Neutrophil (primary cell): ENCODE data around the gene TUBA4B.

Source experiments
- H3K27ac ChIP-seq: fragments of 200-600 bp; sonication (generic); 2 replicates; pipeline ENCODE4 v1.5.1; 2016; ENCODE audit warnings: mild to moderate bottlenecking, moderate library complexity
- H3K27me3 ChIP-seq: fragments of 200-600 bp; sonication (generic); 2 replicates; pipeline ENCODE4 v1.6.0; 2016; ENCODE audit warnings: mild to moderate bottlenecking
- H3K36me3 ChIP-seq: fragments of 200-600 bp; sonication (generic); 2 replicates; pipeline ENCODE4 v1.5.1; 2017
- H3K4me1 ChIP-seq, 2 experiments: fragments of 200-600 bp in 1 of 2; sonication (generic) in 1 of 2; 1 replicate in 1 of 2; 2 replicates in 1 of 2; pipeline versions ENCODE4 v1.5.1 to v1.6.1; 2013 to 2016; ENCODE audit warnings: low read depth in 1 of 2, low read length in 1 of 2, mild to moderate bottlenecking in 1 of 2, moderate library complexity in 1 of 2; ENCODE audit not compliant: control insufficient read depth in 1 of 2, insufficient read depth in 1 of 2
- H3K4me3 ChIP-seq, 2 experiments: fragments of 200-600 bp in 1 of 2; sonication (generic) in 1 of 2; 1 replicate in 1 of 2; 2 replicates in 1 of 2; pipeline ENCODE4 v1.5.1; 2013 to 2016; ENCODE audit warnings: low read depth in 1 of 2, low read length in 1 of 2, mild to moderate bottlenecking in 1 of 2, moderate library complexity in 1 of 2
- H3K9me3 ChIP-seq: fragments of 200-600 bp; sonication (generic); 2 replicates; pipeline ENCODE4 v1.5.1; 2016
- CTCF ChIP-seq: fragments of 200-600 bp; sonication (generic); IDR thresholded peaks from 2 replicates; pipeline ENCODE4 v1.5.1; 2016; ENCODE audit warnings: antibody characterized with exemption

Gene TUBA4B

GRCh38 chr2:219293736-219294231 lies 40.7 kb downstream of the TUBA4B start:
- peaks cover 87% of the 10 kb centered on the region for H3K27me3 ChIP-seq
- H3K36me3 ChIP-seq: no peaks in the 10 kb centered on the region
- peaks cover 11 to 14% of the 10 kb centered on the region in 2 experiments for H3K4me1 ChIP-seq
- H3K9me3 ChIP-seq: no peaks in the 10 kb centered on the region
- peak overlapping the region in 1 of 2 experiments; percentile 85 for H3K4me3 ChIP-seq
- TF ChIP-seq CTCF: no peak
- no peak overlapping the region for H3K27ac ChIP-seq

- Histone ChIP-seq H3K27ac (peak overlapping the region; percentile 44), H3K27me3 (peaks cover 94% of the 10 kb centered on the region)
Observed at GRCh38 chr2:219294356-219295351, 41.6 kb downstream of the TUBA4B start.

GRCh38 chr2:219296142-219296541 lies 43.1 kb downstream of the TUBA4B start:
- peaks cover 11 to 16% of the 10 kb centered on the region in 2 experiments for H3K4me1 ChIP-seq
- no peak overlapping the region for H3K4me3 ChIP-seq
- peaks cover 96% of the 10 kb centered on the region for H3K27me3 ChIP-seq
- TF ChIP-seq CTCF: no peak
- no peaks in the 10 kb centered on the region for H3K36me3 ChIP-seq
- H3K27ac ChIP-seq: no peak overlapping the region
- no peaks in the 10 kb centered on the region for H3K9me3 ChIP-seq

More at GRCh38 chr2:219294356-219295351, 41.6 kb downstream of the TUBA4B start:
- peak; percentile 99 for TF ChIP-seq CTCF
- peak overlapping the region; percentile 66 to 85 for H3K4me3 ChIP-seq
- peaks cover 11 to 16% of the 10 kb centered on the region in 2 experiments for H3K4me1 ChIP-seq
- no peaks in the 10 kb centered on the region for H3K9me3 ChIP-seq
- no peaks in the 10 kb centered on the region for H3K36me3 ChIP-seq

- H3K36me3 ChIP-seq: no peaks in the 10 kb centered on the region
- no peaks in the 10 kb centered on the region for H3K9me3 ChIP-seq
- peaks cover 96% of the 10 kb centered on the region for H3K27me3 ChIP-seq
- H3K4me1 ChIP-seq: peaks cover 11 to 16% of the 10 kb centered on the region in 2 experiments
- no peak overlapping the region for H3K4me3 ChIP-seq
- H3K27ac ChIP-seq: no peak overlapping the region
- TF ChIP-seq CTCF: no peak
Observed at GRCh38 chr2:219296631-219297391, 43.8 kb downstream of the TUBA4B start.

- TF ChIP-seq CTCF: no peak
- Histone ChIP-seq H3K9me3 (no peaks in the 10 kb centered on the region), H3K27me3 (peaks cover 96% of the 10 kb centered on the region), H3K27ac (no peak overlapping the region), H3K4me3 (no peak overlapping the region), H3K36me3 (no peaks in the 10 kb centered on the region), H3K4me1 (peaks cover 11 to 16% of the 10 kb centered on the region in 2 experiments)
Observed at GRCh38 chr2:219297766-219298456, 44.9 kb downstream of the TUBA4B start.
